ENCODE results near the gene AGAP1. TPM values are rescaled to one million over a fixed set of nuclear protein-coding genes. Genes with fewer than 3 reads are reported as not detected.

AGAP1 gene
- total RNA-seq, 1 donor from 2014 or later: 10.5 TPM

DNA sequence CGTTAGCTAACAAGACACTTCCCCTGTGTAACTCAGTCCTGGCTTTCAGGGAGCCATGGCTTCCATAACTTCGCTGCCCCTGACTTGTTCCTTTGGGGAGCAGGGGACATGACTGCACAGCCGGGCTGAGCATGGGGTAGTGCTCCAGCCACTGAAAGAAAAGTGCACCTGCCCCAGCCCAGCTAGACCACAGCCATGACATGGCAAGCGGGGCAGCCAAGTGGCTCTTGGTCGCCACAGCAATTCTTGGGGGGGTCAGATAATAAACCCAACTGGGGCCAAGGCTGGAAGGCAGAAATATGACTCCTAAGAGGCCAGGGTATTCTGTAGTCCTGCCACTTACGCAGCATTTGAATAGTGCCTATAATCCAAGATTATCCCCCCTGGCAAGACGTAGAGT lies 385.3 kb downstream of the AGAP1 start:
- ATAC-seq (no peak), DNase-seq (ENCODE audit: low spot score) (no peak)

DNA sequence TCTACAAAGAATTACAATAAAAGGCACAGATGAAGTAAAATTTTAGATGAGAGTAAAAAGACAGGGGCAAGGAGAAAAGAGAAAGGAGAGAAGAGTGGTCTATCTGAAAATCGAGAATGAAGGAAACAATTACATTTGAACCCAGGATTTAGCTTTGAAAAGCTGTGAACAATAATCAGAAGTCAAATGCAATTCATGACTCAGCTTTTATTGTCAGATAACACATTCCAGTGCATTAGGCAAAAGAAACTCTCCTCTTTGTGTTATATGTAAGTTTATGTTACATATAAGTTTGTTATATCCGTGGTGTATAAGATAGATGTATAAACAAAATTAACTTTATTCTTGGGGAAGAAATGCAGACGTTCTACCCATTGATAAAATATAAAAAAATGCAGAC lies 389.8 kb downstream of the AGAP1 start:
- DNase-seq (ENCODE audit: low spot score) (no peak), ATAC-seq (no peak)

DNA sequence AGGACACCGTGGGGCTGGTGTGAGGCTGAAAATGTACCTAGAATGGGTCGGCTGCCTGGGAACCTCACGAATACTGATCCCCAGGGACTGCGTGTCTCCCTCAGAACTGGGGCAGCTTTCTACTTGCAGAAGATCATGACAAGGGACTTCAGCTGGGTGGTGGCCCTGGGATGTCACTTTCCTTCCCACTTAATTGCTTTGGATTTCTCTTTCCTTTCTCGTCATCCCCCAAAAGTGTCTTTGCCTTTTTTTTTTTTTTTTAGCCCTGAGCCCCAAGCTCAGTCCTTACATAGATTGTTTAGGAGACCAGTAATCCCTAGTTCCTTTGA lies 395.4 kb downstream of the AGAP1 start:
- no peak for DNase-seq (ENCODE audit: low spot score)
- ATAC-seq: no peak

DNA sequence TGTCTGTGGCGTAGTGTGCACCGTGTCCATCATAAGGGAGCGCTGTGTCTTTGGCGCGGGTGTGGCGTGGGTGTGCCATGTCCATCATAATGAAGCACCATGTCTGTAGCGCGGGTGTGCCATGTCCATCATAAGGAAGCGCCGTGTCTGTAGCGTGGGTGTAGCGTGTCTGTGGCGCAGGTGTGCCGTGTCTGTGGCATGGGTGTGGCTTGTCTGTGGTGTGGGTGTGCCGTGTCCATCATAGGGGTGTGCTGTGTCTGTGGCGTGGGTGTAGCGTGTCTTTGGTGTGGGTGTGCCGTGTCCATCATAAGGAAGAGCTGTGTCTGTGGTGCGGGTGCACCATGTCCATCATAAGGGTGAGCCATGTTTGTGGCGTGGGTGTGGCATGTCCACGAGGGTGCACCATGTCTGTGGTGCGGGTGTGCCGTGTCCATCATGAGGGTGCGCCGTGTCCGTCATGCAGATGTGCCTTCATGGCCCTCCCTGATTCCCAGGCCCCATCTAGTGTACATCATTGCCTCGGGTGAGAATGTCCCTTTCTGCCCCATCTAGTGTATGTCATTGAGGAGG lies 399.4 kb downstream of the AGAP1 start:
- ATAC-seq: no peak
- DNase-seq (ENCODE audit: low spot score): no peak

DNA sequence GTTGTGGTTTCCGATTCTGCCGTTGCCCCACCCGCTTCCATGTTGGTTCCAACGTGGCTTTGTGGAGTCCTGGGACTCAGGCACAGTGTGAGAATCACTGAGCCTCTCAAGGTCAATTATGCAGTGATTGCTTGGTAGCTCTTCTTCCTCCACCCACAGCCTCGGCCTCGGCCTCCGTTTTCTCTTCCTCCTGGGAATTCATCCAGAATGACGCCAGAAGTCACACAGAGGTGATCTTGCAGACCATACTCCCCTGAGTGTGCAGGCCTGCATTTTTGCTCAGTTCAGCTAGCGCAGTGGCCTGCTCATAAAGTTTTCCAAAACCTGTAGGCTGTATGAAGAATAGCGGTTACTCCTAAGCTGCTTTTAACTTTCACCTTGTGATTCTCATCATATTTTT lies 401.0 kb downstream of the AGAP1 start:
- no peak for ATAC-seq
- no peak for DNase-seq (ENCODE audit: low spot score)

DNA sequence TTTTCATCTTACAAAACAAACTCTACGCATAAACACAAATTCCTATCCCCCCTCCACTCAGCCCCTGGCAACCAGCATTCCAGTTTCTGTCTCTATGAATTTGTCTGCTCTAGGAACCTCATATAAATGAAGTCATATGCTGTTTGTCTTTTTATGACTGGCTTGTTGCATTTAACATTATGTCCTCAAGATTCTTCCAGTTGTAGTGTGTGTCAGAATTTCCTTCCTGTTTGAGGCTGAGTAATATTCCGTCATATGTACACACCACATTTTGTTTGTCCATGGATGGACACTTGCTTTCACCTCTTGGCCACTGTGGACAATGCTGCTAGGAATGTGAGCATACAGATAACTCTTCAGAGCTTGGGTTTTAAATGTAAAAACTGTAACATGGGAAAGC lies 402.2 kb downstream of the AGAP1 start:
- ATAC-seq (no peak), DNase-seq (ENCODE audit: low spot score) (no peak)

DNA sequence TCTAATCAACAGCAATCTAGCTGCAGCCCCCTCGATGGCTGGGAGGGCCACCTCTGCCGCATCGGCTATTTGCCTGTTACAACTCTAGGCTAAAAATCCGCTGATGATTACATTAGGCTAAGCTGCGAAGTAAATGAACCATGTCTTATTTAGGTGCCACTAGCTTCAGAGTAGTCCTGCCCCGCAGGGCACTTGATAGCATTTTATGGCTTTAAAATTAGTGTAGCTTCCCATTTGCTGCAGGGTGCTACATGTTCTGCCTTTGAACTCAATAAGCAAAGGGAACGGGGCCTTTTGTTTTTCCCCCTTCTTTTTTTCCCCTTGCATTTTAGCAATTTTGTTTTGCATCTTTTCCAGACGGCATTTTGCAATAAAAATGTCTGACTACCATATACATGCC lies 404.1 kb downstream of the AGAP1 start:
- no peak for ATAC-seq
- no peak for DNase-seq (ENCODE audit: low spot score)

DNA sequence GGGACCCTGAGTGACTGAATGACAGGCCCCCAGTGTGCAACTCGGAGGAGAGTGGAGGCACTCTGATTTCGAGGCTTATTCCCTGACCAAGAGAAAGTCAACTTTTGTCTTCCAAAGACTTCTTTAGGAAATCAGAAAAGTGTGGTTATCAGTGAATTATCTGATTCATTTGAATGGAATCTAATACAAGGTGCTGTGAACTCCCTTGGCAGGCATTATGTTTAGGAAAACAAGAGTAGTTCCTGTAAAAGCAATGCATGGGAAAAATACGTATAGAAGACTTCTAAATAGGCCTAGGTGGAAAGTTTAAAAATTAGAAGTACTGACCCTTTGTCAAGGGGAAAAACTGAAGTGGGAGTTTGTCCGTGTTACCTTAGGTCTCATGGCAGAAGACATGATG lies 404.9 kb downstream of the AGAP1 start:
- ATAC-seq (no peak), DNase-seq (ENCODE audit: low spot score) (no peak)

DNA sequence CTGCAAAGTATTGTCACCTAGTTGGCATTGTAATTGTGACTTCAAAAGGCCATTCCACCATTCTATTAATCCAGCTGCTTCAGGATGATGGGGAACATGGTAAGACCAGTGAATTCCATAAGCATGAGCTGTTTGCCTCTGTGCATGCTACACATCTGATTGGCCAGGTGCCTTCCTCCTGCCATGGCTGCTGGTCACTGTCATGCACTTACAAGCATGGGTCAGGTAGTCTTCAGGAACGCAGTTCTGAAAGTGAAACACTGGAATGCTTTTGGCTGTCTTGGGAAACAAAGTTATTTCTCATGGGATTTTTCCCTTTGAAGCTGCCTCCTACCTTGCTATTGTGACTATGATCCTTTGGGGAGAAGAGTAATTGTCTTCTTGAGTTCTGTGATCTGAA lies 406.8 kb downstream of the AGAP1 start:
- ATAC-seq (no peak), DNase-seq (ENCODE audit: low spot score) (no peak)

DNA sequence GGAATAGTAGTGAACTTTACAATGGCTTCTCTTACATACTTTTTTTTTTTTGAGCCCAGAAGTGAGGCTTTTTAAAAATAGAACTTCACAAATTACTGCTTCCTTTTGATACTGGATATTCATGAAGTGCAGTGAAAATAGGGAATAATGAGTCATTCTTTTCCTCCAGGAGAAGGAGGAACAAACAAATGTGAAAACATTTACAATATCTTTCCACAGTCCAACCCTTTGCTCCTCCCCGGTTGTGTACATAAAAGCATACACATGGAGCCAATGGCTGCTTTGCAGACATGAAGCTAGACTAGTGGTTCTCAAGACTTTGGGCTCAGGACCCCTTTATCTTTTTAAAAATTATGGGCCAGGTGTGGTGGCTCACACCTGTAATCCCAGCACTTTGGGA lies 407.4 kb downstream of the AGAP1 start:
- DNase-seq (ENCODE audit: low spot score) (no peak), ATAC-seq (no peak)

DNA sequence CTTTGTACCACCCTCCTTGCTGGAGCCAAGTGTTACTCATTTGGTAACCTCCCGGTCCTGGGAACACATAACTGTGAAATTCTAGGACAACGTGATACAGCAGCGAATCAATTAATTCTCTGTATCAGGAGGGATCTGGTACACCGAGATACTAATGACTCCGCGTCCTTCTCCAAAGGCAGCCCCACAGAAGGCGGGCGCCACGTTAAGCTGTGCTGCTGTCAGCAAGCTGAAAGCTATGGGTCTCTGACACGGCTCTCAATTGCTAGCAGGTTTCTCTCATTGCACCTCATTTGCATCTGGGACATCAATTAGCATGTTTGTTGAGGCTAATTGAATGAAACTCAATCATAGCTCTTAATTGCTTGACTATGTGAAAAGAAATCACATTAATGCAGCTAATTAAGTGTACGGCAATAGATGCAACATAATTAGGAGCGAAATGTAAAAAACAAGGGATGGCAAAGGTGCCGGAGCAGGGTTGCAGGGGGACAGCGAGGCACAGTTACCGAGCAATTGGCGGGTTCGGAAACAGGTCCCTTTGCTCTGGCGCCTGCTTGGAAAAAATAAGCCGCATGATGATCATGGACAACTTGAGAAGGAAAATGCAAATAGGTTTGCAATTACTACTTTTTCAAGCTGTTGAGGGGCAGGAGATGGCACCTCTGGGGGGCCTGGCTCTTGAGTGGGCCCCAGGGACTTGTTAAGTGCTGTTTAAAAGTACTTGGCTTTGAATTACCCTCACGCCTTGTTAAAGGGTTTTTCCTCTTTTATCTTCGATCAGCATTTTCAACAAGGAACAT lies 410.1 kb downstream of the AGAP1 start:
- ATAC-seq: no peak
- DNase-seq (ENCODE audit: low spot score): no peak

DNA sequence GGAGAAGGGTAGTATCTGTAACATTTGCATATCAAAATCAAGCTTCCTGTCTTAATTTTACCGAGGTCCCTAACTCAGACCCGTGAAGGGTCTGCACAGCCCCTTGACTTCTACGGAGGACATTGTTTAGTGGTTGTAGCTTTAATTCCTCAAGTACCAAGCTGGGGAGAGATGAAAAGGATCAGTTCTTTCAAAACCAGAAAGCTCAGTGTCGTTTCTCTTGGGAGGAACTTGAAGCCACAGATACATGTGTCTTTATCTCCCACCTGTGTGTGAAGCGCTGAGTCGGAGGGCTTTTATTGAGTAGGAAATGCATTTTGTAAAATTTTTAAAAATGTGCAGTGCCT lies 410.7 kb downstream of the AGAP1 start:
- ATAC-seq (no peak), DNase-seq (ENCODE audit: low spot score) (no peak)

DNA sequence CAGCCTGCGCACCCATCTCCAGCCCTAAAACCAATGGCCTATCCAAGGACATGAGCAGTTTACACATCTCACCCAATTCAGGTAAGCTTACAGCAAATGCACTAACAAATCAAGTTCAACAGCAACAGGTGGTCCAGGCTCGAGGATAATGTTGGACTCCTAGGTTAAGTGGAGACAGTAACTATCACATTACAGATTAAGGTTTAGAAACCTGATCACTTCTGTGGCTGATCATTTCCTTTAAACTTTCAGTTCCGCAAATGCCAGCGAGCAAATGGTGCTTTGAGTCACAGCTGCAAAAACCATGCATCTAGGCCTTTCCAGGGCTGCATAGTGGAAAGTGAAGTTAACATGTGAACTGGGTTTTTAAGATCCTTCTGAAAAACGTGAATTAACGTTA lies 415.0 kb downstream of the AGAP1 start:
- ATAC-seq: no peak
- no peak for DNase-seq (ENCODE audit: low spot score)

DNA sequence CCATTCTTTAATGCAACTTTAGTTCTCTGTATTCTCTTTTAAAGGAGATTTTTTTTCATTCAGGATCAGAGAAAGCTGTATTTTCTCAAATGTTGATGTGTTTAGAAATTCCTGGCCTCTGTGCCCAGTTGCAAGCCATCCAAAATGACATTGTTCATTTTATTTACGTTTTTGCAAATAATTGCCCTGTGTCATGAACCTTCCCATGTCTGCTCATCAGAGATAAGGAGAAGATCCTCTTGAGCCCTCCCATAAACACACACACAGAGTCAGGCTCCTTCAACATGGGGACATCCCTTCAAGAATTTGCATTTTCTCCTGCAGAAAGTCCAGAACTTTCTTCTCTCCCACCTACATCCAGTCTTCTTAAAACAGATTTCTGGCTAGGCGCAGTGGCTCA lies 415.5 kb downstream of the AGAP1 start:
- DNase-seq (ENCODE audit: low spot score) (no peak), ATAC-seq (no peak)

DNA sequence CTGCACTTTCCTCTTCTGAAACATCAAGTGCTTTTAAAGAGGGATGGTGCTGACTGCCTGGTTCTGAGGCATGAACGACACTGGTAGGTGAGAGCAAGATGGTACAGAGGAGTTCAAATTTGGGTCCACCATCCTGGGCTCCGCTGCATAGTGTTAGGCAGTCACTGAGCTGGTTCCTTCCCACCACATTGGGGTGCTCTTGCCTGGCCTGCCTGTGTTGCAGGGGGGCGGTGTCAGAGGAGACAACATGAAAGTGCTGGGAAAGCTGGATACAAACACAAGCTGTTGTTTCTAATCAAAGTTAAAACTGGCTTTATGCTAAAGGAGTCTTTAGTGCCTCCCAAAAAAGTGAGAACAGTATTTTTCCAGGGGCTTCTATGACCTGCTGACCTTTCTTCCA lies 416.2 kb downstream of the AGAP1 start:
- DNase-seq (ENCODE audit: low spot score) (no peak), ATAC-seq (no peak)

DNA sequence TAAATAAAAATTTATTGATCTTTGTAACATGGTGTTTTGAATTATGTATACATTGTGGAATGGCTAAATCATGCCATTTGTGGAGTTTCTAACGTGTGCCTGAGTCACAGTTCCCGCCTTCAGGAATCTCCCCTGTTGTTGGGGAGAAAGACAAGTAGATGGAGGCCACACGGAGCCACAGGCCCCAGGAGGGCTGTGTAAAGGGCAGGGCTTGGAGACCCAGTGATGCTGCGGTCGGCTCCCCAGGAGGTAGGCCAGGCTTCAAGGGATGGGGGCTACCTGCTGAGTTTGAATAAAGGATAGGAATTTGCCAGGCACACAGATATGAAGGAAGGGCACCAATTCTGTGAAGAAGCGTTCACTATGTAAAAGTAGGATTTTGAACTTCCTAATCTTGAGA lies 417.3 kb downstream of the AGAP1 start:
- no peak for ATAC-seq

DNA sequence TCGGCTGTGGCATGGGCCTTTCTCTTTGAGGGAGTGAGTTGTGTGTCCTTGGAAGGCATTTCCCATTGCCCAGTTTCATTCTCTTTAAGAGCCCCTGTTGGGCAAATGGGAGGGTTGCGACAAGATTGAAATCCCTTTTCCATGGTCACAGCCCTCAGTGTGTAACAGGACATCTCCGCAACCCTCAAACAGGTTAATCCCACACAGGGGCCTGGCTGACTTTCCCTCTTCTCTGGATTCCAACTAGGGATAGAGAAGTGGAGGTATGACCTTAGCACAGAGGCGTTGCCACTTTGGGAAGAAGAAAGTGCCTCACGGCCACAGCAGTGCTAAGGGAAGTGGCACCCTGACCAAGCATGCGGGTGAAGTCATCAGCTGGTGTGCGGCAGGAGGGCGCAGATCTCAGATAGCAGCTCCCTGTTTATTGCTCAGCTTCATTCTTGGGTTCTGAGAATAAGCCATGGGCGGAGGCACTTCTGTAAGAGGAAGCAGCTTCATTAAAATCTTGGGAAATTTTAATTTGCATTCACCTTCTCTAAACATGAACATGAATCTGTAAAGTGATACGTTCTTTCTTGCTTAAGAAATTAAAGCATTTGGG lies 417.9 kb downstream of the AGAP1 start:
- DNase-seq (ENCODE audit: low spot score) (no peak), ATAC-seq (no peak)

More for the DNA sequence above, 417.3 kb downstream of the AGAP1 start:
- no peak for DNase-seq (ENCODE audit: low spot score)

DNA sequence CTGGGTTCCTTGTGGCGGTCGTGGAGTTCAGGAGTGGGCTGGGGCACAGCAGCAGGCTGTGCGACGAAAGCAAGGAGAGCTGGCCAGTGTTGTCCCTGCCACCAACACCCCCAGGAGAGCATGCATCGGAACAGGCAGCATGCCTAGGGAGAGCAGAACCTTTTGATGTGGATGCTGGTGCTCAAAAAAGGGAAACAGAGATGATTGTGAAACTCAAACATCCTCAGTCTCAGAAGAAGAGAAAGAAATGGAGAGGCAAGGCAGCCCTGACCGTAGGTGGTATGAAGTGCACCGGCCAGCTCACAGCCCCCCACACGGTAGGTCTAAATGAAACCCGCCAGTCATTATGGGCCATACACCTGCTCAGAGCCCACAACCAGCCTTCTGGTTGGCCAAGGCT lies 420.9 kb downstream of the AGAP1 start:
- no peak for ATAC-seq
- no peak for DNase-seq (ENCODE audit: low spot score)

DNA sequence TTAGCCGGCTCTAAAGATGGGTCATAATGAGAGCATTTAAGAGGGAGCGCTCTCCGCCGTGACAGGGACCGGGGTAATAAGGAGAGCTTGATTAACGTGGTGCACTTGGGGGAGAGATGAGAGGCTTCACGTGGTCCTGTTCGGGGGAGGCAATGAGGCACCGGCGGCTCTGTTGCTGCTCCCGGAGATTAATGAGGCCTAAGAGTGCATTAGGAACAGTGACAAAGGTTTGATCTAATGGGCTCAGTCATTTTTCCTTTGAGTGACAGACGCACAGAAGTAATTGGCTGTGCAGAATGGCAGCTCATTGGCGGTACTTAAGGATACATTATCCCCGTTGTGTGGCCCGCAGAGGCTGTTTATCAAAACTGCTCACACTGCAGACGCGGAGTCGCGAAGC lies 423.7 kb downstream of the AGAP1 start:
- ATAC-seq: no peak
- DNase-seq (ENCODE audit: low spot score): no peak

DNA sequence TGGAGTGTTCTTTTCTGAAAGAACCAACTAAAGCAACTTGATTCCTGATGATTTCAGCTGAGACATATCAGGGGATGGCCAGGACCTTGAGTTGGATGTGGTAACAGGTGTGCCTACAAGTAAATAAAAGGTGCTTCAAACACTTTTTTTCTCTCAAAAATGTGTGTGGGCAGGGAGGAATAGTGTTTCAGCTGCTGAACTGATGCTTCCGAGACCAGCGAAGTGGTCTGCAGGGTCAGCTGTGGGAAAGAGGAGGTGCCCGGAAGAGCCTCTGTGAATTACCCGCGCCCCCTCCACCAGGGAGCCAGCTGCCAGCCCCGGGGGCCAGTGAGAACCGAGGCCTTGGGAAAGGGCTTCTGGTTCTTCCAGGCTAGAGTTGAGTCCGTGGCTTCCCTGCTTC lies 425.0 kb downstream of the AGAP1 start:
- ATAC-seq (no peak), DNase-seq (ENCODE audit: low spot score) (no peak)

DNA sequence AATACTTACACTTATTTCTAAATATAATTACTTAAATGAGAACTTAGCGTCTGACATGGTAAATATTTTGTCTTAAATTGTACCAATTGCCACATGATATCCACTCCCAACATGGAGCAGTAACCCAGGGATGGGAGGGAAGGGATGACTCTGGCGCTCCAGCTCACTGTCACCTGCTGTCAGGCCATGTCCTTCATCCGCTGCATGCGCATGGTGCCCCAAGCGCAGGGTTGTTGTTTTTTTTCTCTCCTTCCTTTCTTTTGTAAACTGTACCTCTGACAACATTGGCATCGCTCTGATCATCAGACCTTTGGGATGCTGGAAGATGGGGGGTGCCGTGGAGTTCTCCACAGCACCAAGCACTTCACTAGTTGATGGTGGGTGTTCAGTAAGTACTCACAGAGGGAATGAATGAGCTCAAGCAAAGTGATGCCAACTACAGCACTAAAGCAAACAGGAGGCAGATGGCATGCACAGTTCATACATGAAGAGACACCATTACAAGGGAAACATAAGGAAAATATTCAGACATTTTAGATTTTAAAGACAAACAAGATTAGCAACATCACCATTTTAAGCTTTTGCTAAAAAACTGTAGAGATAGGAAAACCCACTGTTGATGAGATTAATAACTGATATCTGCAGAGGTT lies 426.5 kb downstream of the AGAP1 start:
- ATAC-seq (no peak), DNase-seq (ENCODE audit: low spot score) (no peak)

DNA sequence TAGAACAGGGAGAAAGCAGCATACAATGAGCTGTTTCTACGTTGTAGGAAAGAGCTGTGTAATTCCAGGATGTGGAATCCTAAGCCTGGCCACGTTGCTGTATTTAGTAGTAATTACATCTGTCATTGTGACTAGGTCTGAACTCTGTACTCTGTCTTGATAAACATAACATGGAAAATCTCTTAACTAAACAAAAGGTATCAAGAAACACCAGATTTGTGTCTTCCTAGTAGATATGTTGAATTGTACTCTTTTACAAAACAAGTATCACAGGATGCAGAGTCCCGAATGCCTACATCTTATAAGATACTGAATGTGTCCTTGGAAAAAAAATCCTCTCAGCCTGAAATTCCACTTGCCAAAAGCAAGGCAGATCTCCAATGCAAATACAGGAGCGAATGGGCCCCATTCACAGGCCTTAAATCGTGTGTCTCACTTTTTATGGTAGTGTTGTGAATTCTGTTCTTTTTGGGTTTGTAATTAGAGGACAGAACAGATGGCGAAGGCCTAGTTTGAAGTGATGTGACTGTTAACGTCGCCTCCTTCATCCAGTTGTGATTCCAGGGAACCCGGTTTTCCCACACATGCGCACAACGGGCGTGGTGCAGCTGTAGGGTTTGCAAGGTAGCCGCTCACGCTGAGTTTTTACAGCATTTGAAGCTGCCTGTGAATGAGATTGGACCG lies 427.8 kb downstream of the AGAP1 start:
- ATAC-seq (no peak), DNase-seq (ENCODE audit: low spot score) (no peak)

Measured in left lobe of liver (tissue), 2 donors.